ENCODE data around the gene TMEM163.
"Not testable (repeated sequence)": the region's sequence is repeated elsewhere in the genome, so short reads cannot be mapped to it uniquely, and the experiment has no call there.

TMEM163 gene

DNA sequence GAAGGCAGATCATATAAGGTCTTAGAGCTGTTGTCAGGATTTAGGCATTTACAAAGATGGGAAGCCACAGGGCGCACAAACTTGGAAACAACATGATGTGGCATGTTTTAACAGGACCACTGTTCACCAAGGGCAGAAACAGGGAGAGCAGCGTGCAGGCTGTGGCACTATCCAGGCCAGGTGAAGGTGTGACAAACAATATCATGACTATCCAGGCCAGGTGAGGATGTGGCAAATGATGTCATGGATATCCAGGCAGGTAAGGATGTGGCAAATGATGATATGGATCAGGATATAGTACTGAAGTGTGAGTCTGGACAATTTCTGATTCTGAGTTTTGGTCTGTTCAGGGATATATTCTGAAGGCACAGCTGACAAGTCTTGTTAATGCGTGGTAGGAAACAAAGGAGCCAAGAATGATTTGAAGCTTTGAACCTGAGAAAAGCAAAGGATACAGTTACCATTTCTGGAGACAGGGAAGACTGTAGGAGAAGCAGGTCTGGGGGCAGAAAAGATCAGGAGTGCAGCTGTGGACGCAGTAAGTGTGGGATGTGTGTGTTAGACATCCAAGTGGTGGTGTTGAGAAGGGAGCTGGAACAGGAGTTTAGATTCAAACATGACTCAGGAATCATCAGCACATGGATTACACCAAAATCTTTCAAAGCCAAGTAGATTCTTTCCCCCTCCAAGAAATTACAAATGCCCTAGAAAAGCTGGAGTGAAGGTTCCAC lies 205.9 kb downstream of the TMEM163 start:
- TF ChIP-seq, protein P1, sequence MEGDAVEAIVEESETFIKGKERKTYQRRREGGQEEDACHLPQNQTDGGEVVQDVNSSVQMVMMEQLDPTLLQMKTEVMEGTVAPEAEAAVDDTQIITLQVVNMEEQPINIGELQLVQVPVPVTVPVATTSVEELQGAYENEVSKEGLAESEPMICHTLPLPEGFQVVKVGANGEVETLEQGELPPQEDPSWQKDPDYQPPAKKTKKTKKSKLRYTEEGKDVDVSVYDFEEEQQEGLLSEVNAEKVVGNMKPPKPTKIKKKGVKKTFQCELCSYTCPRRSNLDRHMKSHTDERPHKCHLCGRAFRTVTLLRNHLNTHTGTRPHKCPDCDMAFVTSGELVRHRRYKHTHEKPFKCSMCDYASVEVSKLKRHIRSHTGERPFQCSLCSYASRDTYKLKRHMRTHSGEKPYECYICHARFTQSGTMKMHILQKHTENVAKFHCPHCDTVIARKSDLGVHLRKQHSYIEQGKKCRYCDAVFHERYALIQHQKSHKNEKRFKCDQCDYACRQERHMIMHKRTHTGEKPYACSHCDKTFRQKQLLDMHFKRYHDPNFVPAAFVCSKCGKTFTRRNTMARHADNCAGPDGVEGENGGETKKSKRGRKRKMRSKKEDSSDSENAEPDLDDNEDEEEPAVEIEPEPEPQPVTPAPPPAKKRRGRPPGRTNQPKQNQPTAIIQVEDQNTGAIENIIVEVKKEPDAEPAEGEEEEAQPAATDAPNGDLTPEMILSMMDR (IDR thresholded peaks at IDR 0.05; ENCODE audit: borderline replicate concordance, insufficient read depth, low read depth, low read length), result no peak
- no peak overlapping the region for H3K4me3 ChIP-seq (ENCODE audit: low read depth, low read length)

DNA sequence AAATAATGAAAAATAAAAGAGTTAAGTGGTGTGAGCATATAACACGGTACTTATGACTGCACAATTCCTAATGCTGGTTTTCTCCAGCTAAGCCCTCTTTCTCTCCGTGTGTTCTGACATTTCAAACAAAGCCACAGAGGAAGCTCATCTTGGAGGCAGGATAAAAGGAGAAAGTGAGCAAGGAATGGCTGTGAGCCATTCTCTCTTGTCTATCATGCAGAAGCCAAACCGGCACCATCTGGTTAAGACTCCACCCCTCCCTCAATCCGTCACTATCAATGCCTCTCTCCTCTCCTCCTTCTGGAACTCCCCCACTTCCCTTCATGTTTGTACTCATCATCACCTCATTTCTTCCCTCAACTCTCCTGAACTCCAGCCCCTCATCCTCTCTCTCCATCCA lies 210.4 kb downstream of the TMEM163 start:
- no peak overlapping the region for H3K4me3 ChIP-seq (ENCODE audit: low read depth, low read length)
- TF ChIP-seq, protein P1 (IDR thresholded peaks at IDR 0.05; ENCODE audit: borderline replicate concordance, insufficient read depth, low read depth, low read length), result no peak

DNA sequence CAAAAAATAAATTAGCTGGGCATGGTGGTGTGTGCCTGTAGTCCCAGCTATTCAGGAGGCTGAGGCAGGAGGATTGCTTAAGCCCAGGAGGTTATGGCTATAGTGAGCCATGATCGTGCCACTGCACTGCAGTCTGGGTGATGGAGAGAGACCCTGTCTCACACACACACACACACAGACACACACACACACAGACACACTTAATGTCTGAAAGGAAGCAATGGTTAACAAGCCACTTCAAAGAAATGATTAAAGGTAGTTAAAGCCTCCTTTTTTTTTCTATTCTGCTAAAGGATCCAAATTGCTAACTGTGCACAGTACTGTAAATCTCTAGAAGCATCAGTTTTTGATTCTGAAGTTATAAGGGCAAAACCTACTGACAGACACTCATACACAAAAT lies 211.1 kb downstream of the TMEM163 start:
- H3K4me3 ChIP-seq (ENCODE audit: low read depth, low read length), result no peak overlapping the region
- TF ChIP-seq, protein P1 (IDR thresholded peaks at IDR 0.05; ENCODE audit: borderline replicate concordance, insufficient read depth, low read depth, low read length), result no peak

DNA sequence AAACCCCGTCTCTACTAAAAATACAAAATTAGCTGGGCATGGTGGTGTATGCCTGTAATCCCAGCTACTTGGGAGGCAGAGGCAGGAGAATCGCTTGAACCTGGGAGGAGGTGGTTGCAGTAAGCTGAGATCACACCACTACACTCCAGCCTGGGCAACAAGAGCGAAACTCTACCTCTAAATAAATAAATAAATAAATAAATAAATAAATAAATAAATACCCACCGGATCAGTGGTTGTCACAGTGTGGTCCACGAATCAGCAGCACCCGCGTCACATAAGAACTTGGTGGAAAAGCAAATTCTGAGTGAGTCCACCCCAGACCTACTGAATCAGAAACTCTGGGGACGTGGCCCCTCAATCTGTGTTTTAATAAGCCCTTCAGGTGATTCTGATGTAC lies 211.6 kb downstream of the TMEM163 start:
- H3K4me3 ChIP-seq (ENCODE audit: low read depth, low read length), result not testable (repeated sequence)

DNA sequence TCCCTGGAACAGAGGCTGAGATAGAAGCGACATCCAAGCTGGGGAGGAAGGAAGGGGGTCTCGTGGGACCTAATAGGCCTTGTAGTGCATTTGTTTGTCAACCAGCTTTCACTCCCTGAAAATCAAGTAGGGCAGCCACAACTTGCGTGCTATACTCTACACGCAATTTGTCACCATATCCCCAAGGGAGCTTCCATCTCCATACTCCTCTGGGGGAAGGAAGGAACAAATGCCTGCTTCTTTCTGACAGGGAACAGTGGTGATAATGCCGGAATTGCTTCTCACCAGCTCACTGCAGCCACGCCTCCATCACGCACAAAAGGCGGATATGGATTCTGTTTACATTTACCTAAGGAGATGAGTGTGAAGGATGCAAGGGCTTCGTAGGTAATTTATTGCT lies 213.4 kb downstream of the TMEM163 start:
- TF ChIP-seq, protein P1 (IDR thresholded peaks at IDR 0.05; ENCODE audit: borderline replicate concordance, insufficient read depth, low read depth, low read length), result no peak
- H3K4me3 ChIP-seq (ENCODE audit: low read depth, low read length), result no peak overlapping the region

DNA sequence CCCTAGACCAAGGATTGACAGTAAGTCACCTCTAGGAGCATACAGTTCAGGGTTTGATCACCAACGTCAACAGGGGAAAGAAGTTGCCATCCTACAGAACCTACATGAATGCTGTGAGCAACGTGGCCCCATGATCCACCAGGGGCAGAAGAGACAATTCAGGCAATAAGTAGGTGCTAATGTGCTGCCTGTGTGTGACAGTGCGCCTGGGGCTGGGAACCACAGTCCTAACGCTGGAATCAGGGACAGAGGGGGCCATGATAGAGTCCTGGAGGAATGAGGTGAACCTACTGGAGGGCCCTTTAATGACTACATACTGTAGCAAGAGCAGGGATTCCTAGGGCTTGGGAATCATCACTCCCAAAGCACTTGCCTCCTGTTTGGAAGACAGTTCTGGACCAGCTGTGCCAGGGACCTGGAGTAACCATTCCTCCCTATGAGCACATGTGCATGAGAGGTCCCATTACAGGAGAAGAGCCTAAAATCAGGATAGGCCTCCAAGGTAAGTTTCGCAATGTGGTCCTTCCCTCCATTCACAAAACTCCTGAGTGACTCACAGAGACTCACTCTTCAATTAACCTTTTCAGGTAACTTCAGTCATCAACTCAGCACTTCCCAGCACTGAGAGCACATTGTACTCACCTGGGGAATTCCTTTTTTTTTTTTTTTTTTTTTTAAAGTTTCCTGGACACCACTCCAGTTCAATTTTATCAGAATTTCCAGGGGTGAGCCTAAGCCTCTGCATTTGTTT lies 214.0 kb downstream of the TMEM163 start:
- TF ChIP-seq, protein P1 (IDR thresholded peaks at IDR 0.05; ENCODE audit: borderline replicate concordance, insufficient read depth, low read depth, low read length), result no peak
- H3K4me3 ChIP-seq (ENCODE audit: low read depth, low read length), result no peak overlapping the region

DNA sequence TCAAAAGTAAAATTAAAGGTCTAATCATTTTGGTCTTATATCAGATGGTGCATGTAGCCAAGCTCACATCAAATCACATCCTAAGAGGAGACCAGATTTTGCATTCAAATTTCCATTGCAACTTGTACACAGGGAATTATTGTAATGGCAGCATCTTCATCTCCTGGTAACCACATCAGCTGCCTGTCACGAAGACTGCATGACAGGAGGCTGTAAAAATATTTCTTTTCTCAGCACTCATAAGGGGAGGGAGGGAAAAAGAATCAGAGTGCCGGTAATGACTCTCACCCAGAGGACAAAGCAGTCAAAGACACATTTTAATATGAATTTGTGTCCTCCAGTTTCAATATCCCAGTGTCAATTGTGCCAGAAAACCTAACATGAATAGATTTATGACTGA lies 216.7 kb downstream of the TMEM163 start:
- TF ChIP-seq, protein P1 (IDR thresholded peaks at IDR 0.05; ENCODE audit: borderline replicate concordance, insufficient read depth, low read depth, low read length), result no peak

More for the DNA sequence above, 216.7 kb downstream of the TMEM163 start:
- H3K4me3 ChIP-seq (ENCODE audit: low read depth, low read length), result no peak overlapping the region
